HepG2 (cell line): ENCODE results near the gene CTNND2. TPM values are rescaled to one million over a fixed set of nuclear protein-coding genes. Genes with fewer than 3 reads are reported as not detected.

Source experiments
- ATAC-seq: fragments of 200-7000 bp; cut with Tn5 transposase; 3 replicates; pipeline ENCODE4 v1.9.1; 2020; ENCODE audit warnings: mild to moderate bottlenecking, moderate library complexity
- BruUV-seq: library from RNA; stranded (reverse); fragments of 400-500 nt; replicated peaks from 2 replicates; lab custom pipeline; 2021; lab: Mats Ljungman, UMichigan
- CTCF ChIA-PET: fragments of 300-600 bp; formaldehyde crosslinking; extraction: SDS; loops from one replicate; lab custom pipeline; 2021; ENCODE audit warnings: low total read pairs, inconsistent platforms, low intra/inter-chr PET ratio; lab: Yijun Ruan, JAX
- POLR2A ChIA-PET: fragments of 350-600 bp; sonication (Branson Sonifier 250); formaldehyde crosslinking; loops from one replicate; lab custom pipeline; 2020; ENCODE audit warnings: antibody characterized with exemption, inconsistent platforms; lab: Yijun Ruan, JAX
- DNase-seq: peaks from one replicate; pipeline ENCODE4 v3.0.0-alpha.2; 2015; ENCODE audit warnings: low spot score
- FAIRE-seq: peaks from 3 replicates; lab custom pipeline; 2011; peaks lifted over from hg19 to GRCh38; lab: Jason Lieb, UNC
- H2AFZ ChIP-seq: one replicate; pipeline ENCODE4 v1.6.1; 2011; ENCODE audit warnings: low read length, inconsistent platforms
- H3K27ac ChIP-seq: fragments of 300-600 bp; 3 replicates; pipeline ENCODE4 v1.8.0; 2011; ENCODE audit warnings: mixed run types, mild to moderate bottlenecking, mixed read lengths, low read length, inconsistent platforms; ENCODE audit not compliant: insufficient read depth; ENCODE audit errors: extremely low read length
- H3K27me3 ChIP-seq, 2 experiments: fragments of 200-600 bp in 1 of 2; 2 replicates in 1 of 2; 3 replicates in 1 of 2; pipeline versions ENCODE4 v1.6.0 to v1.8.0; 2011; ENCODE audit warnings: low read length in 2 of 2, mild to moderate bottlenecking in 2 of 2, moderate library complexity in 2 of 2, inconsistent platforms in 1 of 2; ENCODE audit not compliant: insufficient read depth in 2 of 2, control insufficient read depth in 1 of 2
- H3K36me3 ChIP-seq, 2 experiments: fragments of 200-600 bp in 1 of 2; replicated peaks in 1 of 2; 2 replicates in 1 of 2; 3 replicates in 1 of 2; pipeline versions ENCODE4 v1.5.1 to v1.8.0; 2011; ENCODE audit warnings: low read length in 2 of 2, inconsistent platforms in 1 of 2; ENCODE audit not compliant: insufficient read depth in 2 of 2, control insufficient read depth in 1 of 2
- H3K4me1 ChIP-seq: 2 replicates; pipeline ENCODE4 v1.5.1; 2012; ENCODE audit warnings: low read length, inconsistent platforms; ENCODE audit not compliant: insufficient read depth
- H3K4me2 ChIP-seq: 2 replicates; pipeline ENCODE4 v1.6.0; 2011; ENCODE audit warnings: low read depth, low read length, inconsistent platforms
- H3K4me3 ChIP-seq, 3 experiments: fragments of 200-600 bp in 1 of 3; sonication (generic), shearing (Covaris generic) in 1 of 3; replicated peaks in 1 of 3; 2 replicates each; pipeline ENCODE4 v1.5.1; 2011 to 2016; ENCODE audit warnings: low read length in 3 of 3, inconsistent platforms in 2 of 3, low read depth in 2 of 3, mild to moderate bottlenecking in 2 of 3, control low read depth in 1 of 3, mixed read lengths in 1 of 3; ENCODE audit not compliant: insufficient read depth in 1 of 3
- H3K79me2 ChIP-seq: one replicate; pipeline ENCODE4 v1.6.1; 2011; ENCODE audit warnings: low read length, inconsistent platforms; ENCODE audit not compliant: insufficient read depth
- H3K9ac ChIP-seq: 2 replicates; pipeline ENCODE4 v1.6.0; 2011; ENCODE audit warnings: mild to moderate bottlenecking, low read depth, low read length, inconsistent platforms; ENCODE audit not compliant: insufficient read depth
- H3K9me3 ChIP-seq: 2 replicates; pipeline ENCODE4 v1.5.1; 2012; ENCODE audit warnings: mild to moderate bottlenecking, low read length
- H4K20me1 ChIP-seq: 2 replicates; pipeline ENCODE4 v1.6.0; 2011; ENCODE audit warnings: inconsistent platforms, mild to moderate bottlenecking, low read length, moderate library complexity; ENCODE audit not compliant: insufficient read depth
- CBFB ChIP-seq: sonication (generic); formaldehyde crosslinking; IDR thresholded peaks from 2 replicates; pipeline ENCODE4 v1.4.0; 2020; ENCODE audit warnings: missing genetic modification reagents
- IKZF4 ChIP-seq: sonication (generic); formaldehyde crosslinking; IDR thresholded peaks from 2 replicates; pipeline ENCODE4 v1.5.1; 2020; ENCODE audit warnings: borderline replicate concordance, mild to moderate bottlenecking, low read depth, missing genetic modification reagents; ENCODE audit errors: not compliant biosample characterization
- PAXIP1 ChIP-seq: sonication (generic); formaldehyde crosslinking; conservative IDR thresholded peaks from 2 replicates; pipeline ENCODE4 v1.4.0; 2020; ENCODE audit warnings: mild to moderate bottlenecking, missing genetic modification reagents, moderate library complexity
- ZBTB37 ChIP-seq: sonication (generic); formaldehyde crosslinking; IDR thresholded peaks from 2 replicates; pipeline ENCODE4 v1.4.0; 2020; ENCODE audit warnings: mild to moderate bottlenecking, missing genetic modification reagents
- ZBTB7B ChIP-seq: sonication (generic); formaldehyde crosslinking; IDR thresholded peaks from 2 replicates; pipeline ENCODE4 v1.4.0; 2020; ENCODE audit warnings: missing genetic modification reagents
- ZGPAT ChIP-seq: IDR thresholded peaks from 2 replicates; pipeline ENCODE4 v1.6.1; 2016; ENCODE audit warnings: mild to moderate bottlenecking
- ZMYM3 ChIP-seq: sonication (generic); formaldehyde crosslinking; IDR thresholded peaks from 2 replicates; pipeline ENCODE4 v1.5.1; 2020; ENCODE audit warnings: mild to moderate bottlenecking, missing genetic modification reagents
- ZNF296 ChIP-seq: sonication (generic); formaldehyde crosslinking; conservative IDR thresholded peaks from 2 replicates; pipeline ENCODE4 v1.5.0; 2020; ENCODE audit warnings: mild to moderate bottlenecking, missing genetic modification reagents
- ZNF513 ChIP-seq: sonication (generic); formaldehyde crosslinking; conservative IDR thresholded peaks from 2 replicates; pipeline ENCODE4 v1.5.0; 2020; ENCODE audit warnings: missing genetic modification reagents
- ZNF615 ChIP-seq: sonication (generic); formaldehyde crosslinking; IDR thresholded peaks from 2 replicates; pipeline ENCODE4 v1.5.0; 2020; ENCODE audit warnings: mild to moderate bottlenecking, missing genetic modification reagents, borderline replicate concordance
- ZNF75D ChIP-seq: sonication (generic); formaldehyde crosslinking; IDR thresholded peaks from 2 replicates; pipeline ENCODE4 v1.8.1; 2023; ENCODE audit warnings: missing genetic modification reagents, mild to moderate bottlenecking, borderline replicate concordance
- in situ Hi-C: cut with HindIII; loops from 2 replicates; pipeline ENCODE4 v1.10.0; 2017; ENCODE audit warnings: low pct_unique_long_range_greater_than_20kb; ENCODE audit not compliant: extremely low pct_ligation_motif_present
- intact Hi-C: fragments of 100-400 bp; cut with micrococcal nuclease; formaldehyde crosslinking; loops from one replicate; pipeline ENCODE4 v1.10.0; 2022; ENCODE audit not compliant: unreplicated experiment
- polyA plus RNA-seq, 8 experiments: library from polyadenylated mRNA; depleted of rRNA in 3 of 8; stranded (reverse) in 7 of 8; unstranded in 1 of 8; fragments of >200 nt; fragmentation: Illumina TruSeq in 4 of 8; extraction: Trizol in 4 of 8; gene quantifications; 2 replicates each; pipeline versions ENCODE4 v1.2.1 to v1.2.3, GENCODE V29; 2011 to 2016; ENCODE audit warnings: low read depth in 4 of 8, missing spikeins in 1 of 8, mixed read lengths in 1 of 8; ENCODE audit not compliant: insufficient read depth in 1 of 8
- total RNA-seq, 5 experiments: library from RNA; depleted of rRNA; stranded (reverse); fragments of >200 nt; fragmentation: Illumina TruSeq; extraction: Trizol; gene quantifications; 2 replicates each; pipeline ENCODE4 v1.2.3, GENCODE V29; 2016; ENCODE audit warnings: low read depth in 1 of 5
- TF ChIP-seq, protein P1 (sequence below), 2 experiments: fragments of 450-650 bp in 1 of 2; sonication (generic) in 1 of 2; formaldehyde crosslinking; IDR thresholded peaks; 2 replicates each; pipeline versions ENCODE4 v1.5.0 to v1.8.0; 2020 to 2022; ENCODE audit warnings: mild to moderate bottlenecking in 1 of 2, missing genetic modification reagents in 1 of 2

The CTNND2 gene
- total and polyA plus RNA-seq, 2 of the 13 experiments (the other 11 are each of a cell fraction or from before 2014, with no cell fraction given), result not detected

- Histone ChIP-seq H3K27me3 (no peaks in the 10 kb centered on the region; a peak in 1 of 5 replicates), H3K9ac (no peak overlapping the region), H3K4me2 (no peak overlapping the region), H3K36me3 (no peaks in the 10 kb centered on the region), H2AFZ (no peak overlapping the region), H3K9me3 (peaks cover 6% of the 10 kb centered on the region), H4K20me1 (no peaks in the 10 kb centered on the region), H3K4me1 (no peaks in the 10 kb centered on the region), H3K27ac (no peak overlapping the region), H3K79me2 (no peaks in the 10 kb centered on the region), H3K4me3 (no peak overlapping the region)
- ATAC-seq (no peak), FAIRE-seq (no peak), DNase-seq (no peak)
- intact Hi-C loops (no loop called here), in situ Hi-C loops (no loop called here)
- TF ChIP-seq IKZF4 (CRISPR knock-in tag) (no peak), ZBTB37 (CRISPR knock-in tag) (no peak), PAXIP1 (CRISPR knock-in tag) (no peak), ZNF75D (CRISPR knock-in tag) (no peak), ZBTB7B (no peak), ZNF615 (CRISPR knock-in tag) (no peak), CBFB (CRISPR knock-in tag) (no peak), ZGPAT (CRISPR knock-in tag) (no peak), ZMYM3 (no peak), ZNF513 (CRISPR knock-in tag) (no peak), ZNF296 (CRISPR knock-in tag) (no peak)
- TF ChIP-seq, protein P1, sequence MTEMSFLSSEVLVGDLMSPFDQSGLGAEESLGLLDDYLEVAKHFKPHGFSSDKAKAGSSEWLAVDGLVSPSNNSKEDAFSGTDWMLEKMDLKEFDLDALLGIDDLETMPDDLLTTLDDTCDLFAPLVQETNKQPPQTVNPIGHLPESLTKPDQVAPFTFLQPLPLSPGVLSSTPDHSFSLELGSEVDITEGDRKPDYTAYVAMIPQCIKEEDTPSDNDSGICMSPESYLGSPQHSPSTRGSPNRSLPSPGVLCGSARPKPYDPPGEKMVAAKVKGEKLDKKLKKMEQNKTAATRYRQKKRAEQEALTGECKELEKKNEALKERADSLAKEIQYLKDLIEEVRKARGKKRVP (CRISPR knock-in tag; IDR thresholded peaks at IDR 0.05), result no peak
- no TSS peak for BruUV-seq
- ChIA-PET CTCF (no interaction called here), POLR2A (no interaction called here)
Measured at GRCh38 chr5:11030671-11031070, 873.6 kb downstream of the CTNND2 start.
